Lower lobe of right lung (tissue), 2 donors: ENCODE measurements around the gene IGFBP7. TPM values are rescaled to one million over a fixed set of nuclear protein-coding genes. Genes with fewer than 3 reads are reported as not detected.
A peak's percentile ranks its signal among the peaks of the same experiment; 100 is the strongest.
"Not testable (repeated sequence)": the region's sequence is repeated elsewhere in the genome, so short reads cannot be mapped to it uniquely, and the experiment has no call there.

Experiments
- ATAC-seq, 2 donors: fragments of 200-7000 bp; cut with Tn5 transposase; one replicate each; pipeline ENCODE4 v1.9.1; 2020 to 2022; ENCODE audit warnings: mild to moderate bottlenecking in 2 of 2, moderate library complexity in 2 of 2
- DNase-seq: peaks from one replicate; pipeline ENCODE4 v3.0.0-alpha.2; 2020
- H3K27ac ChIP-seq: fragments of 200-600 bp; one replicate; pipeline ENCODE4 v1.8.0; 2022
- H3K27me3 ChIP-seq: fragments of 200-600 bp; one replicate; pipeline ENCODE4 v1.8.0; 2022; ENCODE audit warnings: low read depth
- H3K36me3 ChIP-seq: fragments of 200-600 bp; one replicate; pipeline ENCODE4 v1.8.0; 2022; ENCODE audit warnings: mild to moderate bottlenecking
- H3K4me1 ChIP-seq: fragments of 200-600 bp; one replicate; pipeline ENCODE4 v1.8.0; 2022
- H3K4me3 ChIP-seq: fragments of 200-600 bp; one replicate; pipeline ENCODE4 v1.8.0; 2022; ENCODE audit warnings: mild to moderate bottlenecking
- H3K9me3 ChIP-seq: fragments of 200-600 bp; one replicate; pipeline ENCODE4 v1.8.0; 2022
- intact Hi-C: fragments of 100-400 bp; cut with DNase I; formaldehyde crosslinking; loops from one replicate; pipeline ENCODE4 v1.11.0; 2022
- total RNA-seq: library from RNA; stranded (reverse); fragmentation: NEBNext Ultra II Directional; extraction: Animal tissue kit (Norgen Biotek cat#: 25700); gene quantifications from one replicate; pipeline ENCODE4 v1.2.1, GENCODE V29; 2021
- TF ChIP-seq, protein P1 (sequence below): fragments of 200-600 bp; IDR thresholded peaks from one replicate; pipeline ENCODE4 v1.8.0; 2022; ENCODE audit warnings: antibody characterized with exemption, mild to moderate bottlenecking
- donor health status: DM: no; HTN: yes; CAD: no; lungs with severe emphysema.

Gene IGFBP7
- total RNA-seq, 1 donor from 2014 or later: 322 TPM

GRCh38 chr4:57064811-57065711 is 45.1 kb downstream of the IGFBP7 start:
- Histone ChIP-seq H3K4me1 (peaks cover 48% of the 10 kb centered on the region), H3K9me3 (no peaks in the 10 kb centered on the region), H3K27me3 (no peaks in the 10 kb centered on the region), H3K27ac (peak overlapping the region; percentile 48), H3K4me3 (no peak overlapping the region), H3K36me3 (no peaks in the 10 kb centered on the region)
- DNase-seq: no peak
- peak; percentile 30 to 53 for ATAC-seq
- intact Hi-C loops: no loop called here
- TF ChIP-seq, protein P1, sequence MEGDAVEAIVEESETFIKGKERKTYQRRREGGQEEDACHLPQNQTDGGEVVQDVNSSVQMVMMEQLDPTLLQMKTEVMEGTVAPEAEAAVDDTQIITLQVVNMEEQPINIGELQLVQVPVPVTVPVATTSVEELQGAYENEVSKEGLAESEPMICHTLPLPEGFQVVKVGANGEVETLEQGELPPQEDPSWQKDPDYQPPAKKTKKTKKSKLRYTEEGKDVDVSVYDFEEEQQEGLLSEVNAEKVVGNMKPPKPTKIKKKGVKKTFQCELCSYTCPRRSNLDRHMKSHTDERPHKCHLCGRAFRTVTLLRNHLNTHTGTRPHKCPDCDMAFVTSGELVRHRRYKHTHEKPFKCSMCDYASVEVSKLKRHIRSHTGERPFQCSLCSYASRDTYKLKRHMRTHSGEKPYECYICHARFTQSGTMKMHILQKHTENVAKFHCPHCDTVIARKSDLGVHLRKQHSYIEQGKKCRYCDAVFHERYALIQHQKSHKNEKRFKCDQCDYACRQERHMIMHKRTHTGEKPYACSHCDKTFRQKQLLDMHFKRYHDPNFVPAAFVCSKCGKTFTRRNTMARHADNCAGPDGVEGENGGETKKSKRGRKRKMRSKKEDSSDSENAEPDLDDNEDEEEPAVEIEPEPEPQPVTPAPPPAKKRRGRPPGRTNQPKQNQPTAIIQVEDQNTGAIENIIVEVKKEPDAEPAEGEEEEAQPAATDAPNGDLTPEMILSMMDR: no peak

DNA sequence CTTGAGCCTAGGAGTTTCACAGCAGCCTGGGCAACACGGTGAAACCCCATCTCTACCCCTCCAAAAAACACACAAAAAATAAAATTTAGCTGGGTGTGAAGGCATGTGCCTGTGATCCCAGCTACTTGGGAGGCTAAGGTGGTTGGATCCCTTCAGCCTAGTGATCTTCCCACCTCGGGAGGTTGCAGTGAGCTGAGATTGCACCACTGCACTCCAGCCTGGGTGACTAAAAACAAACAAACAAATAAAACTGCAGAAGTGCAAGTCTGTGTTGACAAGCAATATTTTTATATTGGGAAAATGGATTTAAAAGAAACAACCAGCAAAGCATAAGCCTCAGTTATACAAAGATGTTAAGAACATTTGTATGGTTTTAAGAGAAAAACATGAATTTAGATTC is 46.1 kb downstream of the IGFBP7 start:
- Histone ChIP-seq H3K36me3 (no peaks in the 10 kb centered on the region), H3K4me1 (peaks cover 44% of the 10 kb centered on the region), H3K27me3 (no peaks in the 10 kb centered on the region), H3K9me3 (no peaks in the 10 kb centered on the region), H3K27ac (no peak overlapping the region), H3K4me3 (no peak overlapping the region)
- DNase-seq: no peak
- no peak for ATAC-seq
- intact Hi-C loops: no loop called here
- TF ChIP-seq, protein P1: no peak

DNA sequence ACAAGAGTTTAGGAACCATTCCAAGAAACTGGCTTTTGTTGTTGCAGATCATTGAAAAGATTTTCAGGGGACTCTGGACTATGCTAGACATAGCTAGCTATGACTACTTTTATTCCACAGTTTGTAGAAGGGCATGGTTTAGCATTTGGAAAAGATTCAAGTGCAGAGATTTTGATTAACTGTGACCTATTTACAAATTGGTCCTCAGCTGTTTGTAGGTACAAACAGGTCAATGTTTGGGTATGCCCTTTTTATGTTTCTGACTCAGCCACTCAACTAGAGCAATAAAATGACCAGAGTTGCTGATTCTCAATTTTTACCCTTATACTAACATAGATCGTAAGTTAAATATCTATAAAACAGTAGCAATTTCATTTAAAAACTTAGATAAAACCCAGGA is 46.7 kb downstream of the IGFBP7 start:
- TF ChIP-seq, protein P1: no peak
- H3K4me3 ChIP-seq: no peak overlapping the region

GRCh38 chr4:57061395-57061794 is 48.8 kb downstream of the IGFBP7 start:
- intact Hi-C loops: no loop called here
- H3K4me3 ChIP-seq: no peak overlapping the region
- H3K36me3 ChIP-seq: no peaks in the 10 kb centered on the region
- TF ChIP-seq, protein P1: no peak
- no peaks in the 10 kb centered on the region for H3K27me3 ChIP-seq
- H3K4me1 ChIP-seq: peaks cover 41% of the 10 kb centered on the region
- H3K27ac ChIP-seq: no peak overlapping the region
- H3K9me3 ChIP-seq: no peaks in the 10 kb centered on the region
- no peak for DNase-seq
- ATAC-seq: peak; percentile 37

More for the DNA sequence above, 46.7 kb downstream of the IGFBP7 start:
- no peak for DNase-seq
- intact Hi-C loops: no loop called here
- Histone ChIP-seq H3K9me3 (no peaks in the 10 kb centered on the region), H3K27ac (no peak overlapping the region), H3K4me1 (peaks cover 41% of the 10 kb centered on the region), H3K27me3 (no peaks in the 10 kb centered on the region), H3K36me3 (no peaks in the 10 kb centered on the region)
- ATAC-seq: no peak

GRCh38 chr4:57060717-57061067 is 49.5 kb downstream of the IGFBP7 start:
- peaks cover 36% of the 10 kb centered on the region for H3K4me1 ChIP-seq
- intact Hi-C loops, DNase-seq, H3K9me3 ChIP-seq, ATAC-seq, H3K27ac ChIP-seq, H3K4me3 ChIP-seq, H3K36me3 ChIP-seq, H3K27me3 ChIP-seq: not testable (repeated sequence)
